GM13977 (cell line): ENCODE results near the gene PLCL1.

Experiments used
- DNase-seq: peaks from one replicate; pipeline ENCODE4 v3.0.0; 2012; ENCODE audit warnings: low spot score
- CTCF ChIP-seq: IDR thresholded peaks from 2 replicates; pipeline ENCODE4 v1.5.1; 2012; ENCODE audit warnings: mild to moderate bottlenecking, control low read depth; ENCODE audit not compliant: insufficient read depth; ENCODE audit errors: extremely low read depth, missing control alignments
- in situ Hi-C: fragments of 300-500 bp; cut with MboI; formaldehyde crosslinking; loops from one replicate; pipeline ENCODE4 v1.12.0; 2022; ENCODE audit warnings: low sequenced_read_pairs, low pct_unique_long_range_greater_than_20kb, mixed read lengths, inconsistent platforms; ENCODE audit not compliant: unreplicated experiment

PLCL1 gene

GRCh38 chr2:197858607-197859140 is 54.3 kb downstream of the PLCL1 start:
- in situ Hi-C loops = no loop called here
- DNase-seq = no peak
- no peak for TF ChIP-seq CTCF

DNA sequence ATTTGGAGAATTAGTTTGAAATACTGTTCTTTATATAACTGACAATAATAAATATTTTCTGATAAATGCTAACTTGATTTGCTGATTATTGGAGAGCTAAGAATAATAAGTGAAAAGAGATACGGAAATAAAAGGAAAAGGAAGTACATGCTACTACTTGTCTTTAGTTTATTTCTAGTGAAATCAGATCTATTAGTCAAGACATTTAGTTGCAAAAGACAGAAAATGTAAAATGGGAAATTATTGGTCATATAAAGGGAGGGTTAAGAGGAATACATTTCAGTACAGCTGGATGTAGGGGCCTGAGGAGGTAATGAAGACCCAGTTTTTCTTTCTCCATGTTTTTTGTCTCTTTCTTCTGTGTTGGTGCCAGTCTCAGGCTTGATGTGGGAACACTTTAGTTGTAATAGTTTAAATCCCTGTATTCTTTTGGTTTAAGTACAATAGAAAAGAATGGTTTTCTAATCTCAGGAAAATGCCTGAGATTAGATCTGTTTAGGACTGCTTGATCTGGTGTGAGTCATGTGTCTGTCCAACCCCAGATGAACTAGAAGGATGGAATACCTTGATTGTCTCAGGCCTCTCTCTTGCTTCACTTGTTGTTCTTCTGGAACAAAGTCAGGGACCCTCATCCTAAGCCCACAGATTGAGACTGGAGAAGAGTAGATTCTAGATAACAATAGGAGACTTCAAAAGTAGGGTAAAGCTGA is 58.0 kb downstream of the PLCL1 start:
- no peak for TF ChIP-seq CTCF
- in situ Hi-C loops = no loop called here
- no peak for DNase-seq

GRCh38 chr2:197863744-197864143 is 59.4 kb downstream of the PLCL1 start:
- no peak for TF ChIP-seq CTCF
- no peak for DNase-seq
- in situ Hi-C loops = no loop called here

- no peak for TF ChIP-seq CTCF
- in situ Hi-C loops = no loop called here
- no peak for DNase-seq
Observed at GRCh38 chr2:197866455-197866854, 62.1 kb downstream of the PLCL1 start.

- in situ Hi-C loops = no loop called here
- no peak for DNase-seq
- no peak for TF ChIP-seq CTCF
Observed at GRCh38 chr2:197867033-197867432, 62.6 kb downstream of the PLCL1 start.

GRCh38 chr2:197867624-197868023 is 63.2 kb downstream of the PLCL1 start:
- in situ Hi-C loops = no loop called here
- no peak for TF ChIP-seq CTCF
- DNase-seq = no peak
